Muscle of leg (tissue), 16 donors: Measurements from ENCODE around the gene CDADC1. TPM values are rescaled to one million over a fixed set of nuclear protein-coding genes. Genes with fewer than 3 reads are reported as not detected.

ENCODE experiments used
- DNase-seq: peaks from one replicate; pipeline ENCODE4 v3.0.0; 2013
- H3K27ac ChIP-seq: one replicate; pipeline ENCODE4 v1.5.1; 2013; ENCODE audit warnings: mild to moderate bottlenecking, low read length, control low read depth
- H3K27me3 ChIP-seq: one replicate; pipeline ENCODE4 v1.6.1; 2013; ENCODE audit warnings: low read length; ENCODE audit not compliant: control insufficient read depth, insufficient read depth
- H3K36me3 ChIP-seq: one replicate; pipeline ENCODE4 v1.6.1; 2013; ENCODE audit warnings: low read length; ENCODE audit not compliant: control insufficient read depth, insufficient read depth
- H3K4me1 ChIP-seq: one replicate; pipeline ENCODE4 v1.6.1; 2013; ENCODE audit warnings: low read length; ENCODE audit not compliant: control insufficient read depth, insufficient read depth
- H3K4me3 ChIP-seq: one replicate; pipeline ENCODE4 v1.5.1; 2013; ENCODE audit warnings: low read length, control low read depth
- H3K9me3 ChIP-seq: replicated peaks from 2 replicates; pipeline ENCODE4 v1.6.1; 2013; ENCODE audit warnings: low read depth, low read length; ENCODE audit not compliant: control insufficient read depth
- WGBS: methylation state at CpG from one replicate; pipeline ENCODE4 v1.1.5; 2013; ENCODE audit warnings: missing lambda C conversion rate; ENCODE audit not compliant: insufficient coverage; 5-methylcytosine and 5-hydroxymethylcytosine counted together
- long read RNA-seq, 11 donors: transcript quantifications; one replicate each; lab custom pipeline, GENCODE V29; 2026
- polyA plus RNA-seq, 8 donors: library from polyadenylated mRNA; unstranded; fragments of 120-200 nt; gene quantifications; one replicate each; pipeline versions ENCODE4 v1.2.1 to v1.2.3, GENCODE V29; 2013; ENCODE audit warnings: inconsistent platforms in 1 of 8, low replicate concordance in 1 of 8; ENCODE audit not compliant: insufficient read length in 8 of 8, insufficient read depth in 1 of 8
- total RNA-seq: library from RNA; stranded (reverse); fragments of 120-200 nt; gene quantifications from one replicate; pipeline ENCODE4 v1.2.4, GENCODE V29; 2013

CDADC1 gene
- total RNA-seq (6.3 TPM), polyA plus RNA-seq (10 to 100 TPM in 2 of 8 donors, 1 to 10 TPM in 6; 6.8 to 12.3 (median 9.1) TPM)
- long read RNA-seq, donor 1, result 0 reads
- long read RNA-seq, donor 2, result 0 reads
- long read RNA-seq, donor 3, result 0 reads
- long read RNA-seq, donor 4, result 0 reads
- long read RNA-seq, donor 5, partial matches to known transcripts, result 11 of 13 reads
- long read RNA-seq, donor 5, other reads (novel, unspliced or antisense), result 0 of 13 reads
- long read RNA-seq, donor 6, partial matches to known transcripts, result 0 of 4 reads
- long read RNA-seq, donor 6, other reads (novel, unspliced or antisense), result 0 of 4 reads
- long read RNA-seq, donor 7, partial matches to known transcripts, result 0 of 2 reads
- long read RNA-seq, donor 7, other reads (novel, unspliced or antisense), result 0 of 2 reads
- long read RNA-seq, donor 8, partial matches to known transcripts, result 6 of 6 reads
- long read RNA-seq, donor 8, other reads (novel, unspliced or antisense), result 0 of 6 reads
- long read RNA-seq, donor 9, partial matches to known transcripts, result 0 of 2 reads
- long read RNA-seq, donor 9, other reads (novel, unspliced or antisense), result 0 of 2 reads
- long read RNA-seq, donor 10, result 0 reads
- long read RNA-seq, donor 11, partial matches to known transcripts, result 0 of 1 reads
- long read RNA-seq, donor 11, other reads (novel, unspliced or antisense), result 0 of 1 reads

DNA sequence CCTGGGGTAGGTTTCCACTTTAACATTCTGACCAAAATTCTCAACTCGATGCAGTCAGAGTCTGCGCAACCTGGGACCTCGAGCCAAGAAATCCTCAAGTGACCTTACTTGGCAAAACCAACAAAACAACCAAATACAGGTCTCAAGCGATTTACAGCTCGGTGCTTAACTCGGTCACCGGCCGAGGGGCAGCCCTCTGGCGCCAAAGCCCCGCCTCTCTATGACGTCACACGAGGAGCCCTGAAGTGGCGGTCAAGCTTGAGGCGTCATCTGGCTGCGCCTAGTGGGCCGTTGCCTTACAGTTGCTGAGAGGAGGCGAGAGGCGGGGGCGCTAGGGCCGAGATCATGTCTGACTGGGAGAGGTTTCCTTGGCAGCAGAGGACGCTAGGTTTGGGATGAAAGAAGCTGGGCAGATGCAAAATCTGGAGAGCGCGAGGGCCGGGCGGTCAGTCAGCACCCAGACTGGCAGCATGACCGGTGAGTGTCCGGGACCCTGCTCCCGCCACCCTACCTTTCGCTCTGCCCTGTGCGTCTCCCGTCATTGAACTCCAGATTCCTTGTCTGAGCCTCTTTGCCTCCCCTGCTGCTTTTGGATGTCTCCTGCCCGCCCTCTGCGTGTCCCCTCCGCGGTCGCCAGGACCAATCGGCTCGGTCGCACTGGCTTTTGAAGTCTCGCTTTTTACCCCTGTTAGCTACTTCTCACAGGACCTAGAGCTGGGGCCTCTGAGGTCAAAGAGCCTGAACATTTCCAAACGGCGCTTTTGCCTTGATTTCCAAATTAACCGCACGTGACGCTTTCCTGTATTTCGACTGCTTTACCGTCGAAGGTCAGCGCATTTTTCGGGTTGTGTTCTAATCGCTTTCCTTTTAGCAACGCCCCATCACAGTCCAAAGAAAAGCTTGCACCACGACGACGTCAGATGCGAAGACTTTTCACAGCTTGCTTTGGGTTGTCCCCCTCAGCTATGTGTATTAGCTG lies at the start of gene CDADC1:
Gene CDADC1 (plus strand): TSS at position 283 of the 979 bp plus-strand sequence. CDS start 113 bp downstream, at position 396.
- whole genome bisulfite sequencing, result under 1% methylated on average over 52 of the region's 56 CpGs

DNA sequence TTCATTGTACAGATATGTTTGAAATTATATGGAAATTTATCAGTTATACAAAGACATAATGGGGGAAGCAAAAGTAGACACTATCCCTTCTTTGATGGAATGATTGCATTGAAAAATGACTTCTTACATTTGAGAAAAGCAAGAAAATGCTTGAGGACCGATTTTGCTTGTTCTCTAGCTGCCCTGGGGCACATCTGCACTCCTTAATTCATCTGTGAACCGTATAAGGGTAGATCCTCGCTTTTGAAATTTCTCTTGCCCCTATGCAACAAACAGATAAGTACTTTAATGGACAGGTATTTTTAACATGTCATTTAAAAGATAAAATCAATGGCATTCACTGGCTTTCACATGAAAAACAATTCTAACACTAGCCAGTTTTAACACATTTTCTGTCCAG lies 41.1 kb upstream of the CDADC1 start:
- H3K27me3 ChIP-seq, result no peaks in the 10 kb centered on the region
- H3K36me3 ChIP-seq, result peaks cover 28% of the 10 kb centered on the region
- WGBS, result no CpG with 5 or more reads among the region's 3 CpGs
- H3K9me3 ChIP-seq, result no peaks in the 10 kb centered on the region
- DNase-seq, result no peak
- no peak overlapping the region for H3K4me3 ChIP-seq
- no peaks in the 10 kb centered on the region for H3K4me1 ChIP-seq
- H3K27ac ChIP-seq, result no peak overlapping the region

More for the DNA sequence above, at the start of gene CDADC1:
- DNase-seq, result peak; percentile 99
- no peaks in the 10 kb centered on the region for H3K9me3 ChIP-seq
- H3K4me3 ChIP-seq, result peak within 1 kb of the TSS; percentile 91
- H3K36me3 ChIP-seq, result peaks cover 10% of the 10 kb centered on the region
- H3K27me3 ChIP-seq, result no peaks in the 10 kb centered on the region
- H3K4me1 ChIP-seq, result no peaks in the 10 kb centered on the region
- peak within 1 kb of the TSS; percentile 96 for H3K27ac ChIP-seq

DNA sequence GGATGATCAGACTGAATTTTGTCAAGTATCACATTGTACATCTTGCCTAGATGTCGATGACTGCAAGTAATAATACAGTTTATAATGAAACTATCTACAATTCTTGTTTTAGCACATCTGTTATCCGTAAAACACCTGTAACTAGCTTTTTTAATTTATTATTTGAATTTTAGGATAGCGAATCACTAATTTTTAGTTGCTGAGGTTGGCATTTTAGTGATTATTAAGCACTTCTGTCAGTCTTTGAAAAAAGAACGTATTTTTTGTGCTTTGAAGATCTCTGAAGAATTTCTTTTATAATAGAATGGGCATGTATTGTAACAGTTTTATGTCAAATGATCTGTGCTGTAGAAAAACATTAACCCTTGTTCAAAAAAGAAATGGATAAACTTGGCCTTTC lies 39.1 kb upstream of the CDADC1 start:
- Histone ChIP-seq H3K4me3 (no peak overlapping the region), H3K27ac (no peak overlapping the region), H3K36me3 (peaks cover 20% of the 10 kb centered on the region), H3K4me1 (no peaks in the 10 kb centered on the region), H3K9me3 (no peaks in the 10 kb centered on the region), H3K27me3 (no peaks in the 10 kb centered on the region)
- no peak for DNase-seq
- WGBS, result 93% methylated on average over 2 of the region's 4 CpGs

DNA sequence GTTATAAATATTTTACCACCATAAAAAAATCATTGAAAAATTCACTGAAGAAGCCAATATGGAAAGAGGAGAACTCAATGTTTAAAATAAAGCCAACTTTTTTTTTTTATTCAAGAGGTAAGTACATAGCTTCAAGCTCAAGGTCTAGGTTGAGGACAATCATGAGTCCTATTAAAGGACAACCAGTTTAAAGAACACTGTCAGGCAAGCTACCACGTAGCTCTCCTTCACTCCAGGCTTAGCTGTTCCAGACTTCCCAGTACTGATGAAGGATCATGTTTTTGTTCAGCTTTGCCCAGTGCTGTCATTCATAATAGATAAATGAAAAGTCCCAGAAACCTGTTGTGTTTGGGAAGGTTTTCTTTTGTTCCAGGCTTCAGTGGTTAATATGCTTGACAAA lies 37.6 kb upstream of the CDADC1 start:
- Histone ChIP-seq H3K27me3 (peaks cover 2% of the 10 kb centered on the region), H3K36me3 (peaks cover 12% of the 10 kb centered on the region), H3K27ac (no peak overlapping the region), H3K4me3 (no peak overlapping the region), H3K4me1 (no peaks in the 10 kb centered on the region), H3K9me3 (no peaks in the 10 kb centered on the region)
- WGBS, result no CpG with 5 or more reads among the region's 1 CpG
- DNase-seq, result no peak

DNA sequence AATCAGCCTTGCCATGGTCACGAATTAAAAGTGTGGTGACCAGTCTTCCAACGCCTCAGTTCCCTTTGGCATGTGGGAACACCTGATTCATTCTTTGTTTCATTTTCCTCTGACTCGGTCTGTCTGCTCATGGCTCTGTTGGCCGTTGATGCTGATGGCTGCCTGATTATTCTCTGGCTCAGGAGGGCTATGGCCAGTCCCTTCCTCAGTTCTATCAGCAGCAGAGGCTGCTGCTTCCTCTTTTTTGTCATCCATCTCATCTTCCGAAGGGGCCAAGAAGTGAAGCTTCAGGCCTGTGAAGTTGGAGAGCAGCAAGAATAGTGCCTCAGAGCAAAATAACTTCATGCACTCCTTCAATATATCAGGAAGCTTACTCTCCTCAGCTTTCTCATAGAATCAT lies 37.1 kb upstream of the CDADC1 start:
- Histone ChIP-seq H3K4me1 (no peaks in the 10 kb centered on the region), H3K4me3 (no peak overlapping the region), H3K9me3 (no peaks in the 10 kb centered on the region), H3K36me3 (peaks cover 12% of the 10 kb centered on the region), H3K27me3 (peaks cover 2% of the 10 kb centered on the region), H3K27ac (no peak overlapping the region)
- no peak for DNase-seq
- WGBS, result 91% methylated on average over 4 of the region's 5 CpGs

DNA sequence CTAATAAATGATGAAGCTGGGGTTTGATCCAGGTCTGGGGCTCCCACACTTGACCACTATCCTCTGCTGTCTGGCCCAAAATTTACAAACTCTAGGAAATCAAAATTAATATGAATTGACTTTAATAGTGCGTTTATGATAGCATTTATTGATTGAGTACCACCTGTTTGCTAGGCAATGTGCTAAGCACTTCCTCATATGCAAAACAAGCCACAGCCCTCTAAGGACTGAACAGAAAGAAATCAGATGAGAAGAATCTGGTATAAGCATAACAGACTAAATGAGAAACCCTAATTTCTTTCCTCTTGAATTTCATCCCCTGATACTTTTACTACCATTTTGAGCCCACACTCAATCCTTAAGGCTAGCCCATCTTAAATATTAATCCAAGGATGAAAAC lies 34.2 kb upstream of the CDADC1 start:
- no peak overlapping the region for H3K27ac ChIP-seq
- H3K4me1 ChIP-seq, result peaks cover 3% of the 10 kb centered on the region
- no peak for DNase-seq
- H3K9me3 ChIP-seq, result no peaks in the 10 kb centered on the region
- WGBS, result no CpG with 5 or more reads among the region's 1 CpG
- H3K36me3 ChIP-seq, result no peaks in the 10 kb centered on the region
- H3K27me3 ChIP-seq, result peaks cover 24% of the 10 kb centered on the region
- H3K4me3 ChIP-seq, result no peak overlapping the region

DNA sequence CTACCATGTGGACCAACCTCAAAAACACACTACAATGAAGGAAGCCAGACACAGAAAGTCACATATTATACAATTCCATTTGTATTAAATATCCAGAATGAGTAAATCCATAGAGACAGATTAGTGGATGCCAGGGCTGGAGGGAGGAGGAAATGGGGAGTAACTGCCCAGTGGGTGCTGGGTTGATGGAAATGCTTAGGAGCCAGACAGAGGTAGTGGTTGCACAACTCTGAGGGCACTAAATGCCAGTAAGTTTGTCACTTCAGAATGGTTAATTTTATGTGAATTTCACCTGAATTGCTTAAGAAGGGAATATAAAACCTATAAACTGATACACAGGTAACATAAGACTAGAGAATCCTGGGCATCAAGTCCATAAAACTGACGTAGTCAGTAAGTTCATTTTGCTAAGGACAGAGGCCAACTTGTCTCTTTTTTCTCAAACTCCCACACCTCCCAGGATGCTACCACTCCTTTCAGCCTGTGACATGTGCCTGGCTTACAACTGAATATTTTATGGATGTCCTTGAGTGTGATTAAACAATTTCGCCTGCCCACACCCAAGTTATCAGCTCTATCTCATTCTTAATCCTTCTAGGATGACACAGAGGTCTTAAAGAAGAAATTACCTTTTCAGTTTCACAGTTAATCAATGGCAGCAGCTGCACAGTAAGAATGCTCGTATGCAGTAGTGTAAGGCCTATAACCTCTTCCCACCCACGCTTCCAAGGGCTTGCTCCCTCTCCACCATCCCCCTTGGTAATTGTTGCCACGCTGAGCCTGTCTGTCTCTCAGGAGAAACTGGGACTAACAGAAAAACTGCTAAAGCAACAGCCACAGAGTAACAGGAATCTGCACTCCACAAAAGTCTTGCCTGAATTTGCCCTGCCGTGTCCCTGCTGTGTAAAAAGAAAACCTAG lies 33.5 kb upstream of the CDADC1 start:
- DNase-seq, result no peak
- H3K9me3 ChIP-seq, result no peaks in the 10 kb centered on the region
- H3K27me3 ChIP-seq, result peaks cover 31% of the 10 kb centered on the region
- WGBS, result 49% methylated on average over 5 of the region's 6 CpGs
- no peak overlapping the region for H3K27ac ChIP-seq
- H3K4me1 ChIP-seq, result peaks cover 7% of the 10 kb centered on the region
- no peaks in the 10 kb centered on the region for H3K36me3 ChIP-seq
- H3K4me3 ChIP-seq, result no peak overlapping the region

DNA sequence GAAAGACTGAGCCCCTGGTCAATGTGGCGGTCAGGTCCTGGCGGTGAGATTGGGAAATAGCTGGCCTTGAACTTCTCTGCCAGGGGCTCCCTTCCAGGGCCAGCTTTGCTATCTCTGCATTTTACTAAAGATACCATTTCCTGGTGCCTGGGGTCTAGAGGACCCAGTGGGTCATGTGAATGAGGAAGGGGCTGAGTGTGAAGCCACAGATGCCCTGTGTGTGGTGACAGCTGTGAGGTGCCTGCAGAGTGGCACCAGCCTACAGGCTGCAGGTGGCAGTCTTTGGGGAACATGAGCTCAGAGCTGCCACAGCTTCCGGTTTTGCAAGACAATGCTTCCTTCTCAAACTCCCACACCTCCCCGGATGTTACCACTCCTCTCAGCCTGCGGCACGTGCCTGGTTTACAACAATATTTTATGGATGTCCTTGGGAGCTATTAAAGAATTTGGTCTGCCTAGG lies 32.8 kb upstream of the CDADC1 start:
- Histone ChIP-seq H3K36me3 (no peaks in the 10 kb centered on the region), H3K4me1 (peaks cover 7% of the 10 kb centered on the region), H3K4me3 (no peak overlapping the region), H3K27ac (no peak overlapping the region), H3K27me3 (peaks cover 38% of the 10 kb centered on the region), H3K9me3 (no peaks in the 10 kb centered on the region)
- peak; percentile 37 for DNase-seq
- WGBS, result no CpG with 5 or more reads among the region's 6 CpGs

DNA sequence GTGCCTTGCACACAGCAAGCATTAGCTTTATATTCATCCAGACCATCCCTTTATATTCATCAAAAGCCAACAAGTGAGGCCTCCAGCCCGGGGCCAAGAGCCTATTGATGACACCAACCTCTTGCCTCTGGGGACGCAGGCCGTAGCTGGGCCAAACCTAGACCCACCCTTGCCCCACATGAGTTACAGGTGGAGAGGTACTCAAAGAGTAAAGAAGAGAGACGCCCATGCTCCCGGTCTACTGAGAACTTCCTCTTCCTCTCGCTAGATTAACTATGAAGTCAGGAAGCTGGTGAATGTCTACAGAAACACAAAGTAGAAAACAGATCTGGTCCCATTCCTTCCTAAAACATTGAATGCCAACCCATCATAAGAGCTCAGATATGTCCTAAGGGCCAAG lies 31.4 kb upstream of the CDADC1 start:
- Histone ChIP-seq H3K36me3 (no peaks in the 10 kb centered on the region), H3K27ac (no peak overlapping the region), H3K9me3 (no peaks in the 10 kb centered on the region), H3K4me3 (no peak overlapping the region), H3K4me1 (peaks cover 15% of the 10 kb centered on the region), H3K27me3 (peaks cover 49% of the 10 kb centered on the region)
- no CpG with 5 or more reads among the region's 6 CpGs for WGBS
- no peak for DNase-seq
